Spleen (tissue), 7 donors: ENCODE data around the gene SECISBP2L.

ENCODE experiments used
- CTCF ChIP-seq, 11 experiments: fragments of 200-600 bp in 7 of 11; fragments of 450-650 bp in 4 of 11; sonication (generic) in 4 of 11; IDR thresholded peaks in 8 of 11; conservative IDR thresholded peaks in 3 of 11; 1 replicate in 7 of 11; 2 replicates in 4 of 11; pipeline versions ENCODE4 v1.4.0 to v1.8.0; 2016 to 2021; ENCODE audit warnings: antibody characterized with exemption in 11 of 11, inconsistent platforms in 4 of 11, mild to moderate bottlenecking in 1 of 11
- POLR2AphosphoS5 ChIP-seq, 3 donors: sonication (generic); formaldehyde crosslinking; IDR thresholded peaks; one replicate each; pipeline ENCODE4 v1.5.1; 2017; ENCODE audit warnings: antibody characterized with exemption in 3 of 3
- donor health status: DM: no; HTN: no; CAD: no; lungs with moderate emphysema.
- donor health status: DM: no; HTN: no; CAD: no.
- donor health status: DM: no; HTN: no; CAD: no.

DNA sequence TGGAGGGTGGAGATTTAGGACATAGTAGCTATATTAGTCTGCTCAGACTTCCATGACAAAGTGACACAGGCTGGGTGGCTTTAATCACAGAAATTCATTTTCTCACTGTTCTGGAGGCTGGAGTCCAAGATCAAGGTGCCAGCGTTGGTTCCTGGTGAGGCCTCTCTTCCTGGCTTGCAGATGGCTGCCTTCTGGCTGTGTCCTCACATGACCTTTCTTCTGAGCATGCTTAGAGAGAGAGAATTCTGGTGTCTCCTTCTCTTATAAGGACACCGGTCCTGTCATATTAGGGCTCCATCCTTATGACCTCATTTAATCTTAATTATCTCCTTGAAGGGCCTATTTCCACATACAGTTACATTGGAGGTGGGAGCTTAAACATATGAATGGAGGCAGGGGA lies 67.6 kb downstream of the SECISBP2L start:
- TF ChIP-seq POLR2AphosphoS5 (IDR thresholded peaks at IDR 0.05) (no peak), CTCF (IDR thresholded peaks at IDR 0.05 in 8 of 11, conservative IDR thresholded peaks at IDR 0.05 in 3 of 11) (no peak)
